ENCODE data around the gene KRT79. TPM values are rescaled to one million over a fixed set of nuclear protein-coding genes. Genes with fewer than 3 reads are reported as not detected.
A peak's percentile ranks its signal among the peaks of the same experiment; 100 is the strongest.

The KRT79 gene
- total and polyA plus RNA-seq, 9 of the 15 experiments (the other 6 are each of a cell fraction or from before 2014, with no cell fraction given), result 0.03 to 2.3 (median 0.23) TPM; not detected in 2

DNA sequence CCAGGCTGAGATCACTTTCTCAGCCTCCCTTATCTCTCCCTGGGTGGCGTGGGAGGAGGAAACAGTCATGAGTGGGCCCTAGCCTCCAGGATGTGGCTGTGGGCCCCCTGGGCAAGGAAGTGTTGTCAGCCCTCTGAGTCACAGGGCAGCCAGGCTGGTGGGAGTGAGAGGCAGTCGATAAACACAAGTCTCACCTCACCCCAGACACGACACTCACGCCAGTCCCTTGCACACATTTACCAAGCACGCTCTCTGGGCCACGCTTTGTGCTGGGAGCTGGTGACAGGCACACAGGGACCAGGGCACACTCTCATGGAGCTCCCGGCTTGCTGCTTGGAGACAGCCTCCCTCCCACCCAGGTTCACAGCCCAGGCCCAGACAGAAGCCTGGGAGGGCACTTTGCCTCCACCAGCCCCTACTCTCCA is 1.9 kb upstream of the KRT79 start (continued):
- TF ChIP-seq ZNF76 (CRISPR knock-in tag; IDR thresholded peaks at IDR 0.05; ENCODE audit: borderline replicate concordance) (no peak), ILK (tag; IDR thresholded peaks at IDR 0.05; ENCODE audit: borderline replicate concordance, low read depth) (no peak), ZC3H11A (IDR thresholded peaks at IDR 0.05; ENCODE audit: low read depth, low read length) (no peak), ZNF384 (IDR thresholded peaks at IDR 0.05; ENCODE audit: low read depth, low read length) (no peak), POLR3A (IDR thresholded peaks at IDR 0.05; ENCODE audit: borderline replicate concordance, extremely low read depth, insufficient read depth, insufficient read length) (no peak), U2AF1 (optimal IDR thresholded peaks at IDR 0.05; ENCODE audit: low read depth, low read length) (no peak), HDAC3 (IDR thresholded peaks at IDR 0.05; ENCODE audit: borderline replicate concordance, partially characterized antibody) (no peak), POLR2A (conservative IDR thresholded peaks at IDR 0.05) (no peak), MXI1 (IDR thresholded peaks at IDR 0.05; ENCODE audit: low read depth, low read length) (no peak), MYNN (IDR thresholded peaks at IDR 0.05) (0 out of 2 replicates have a peak, but pooled peaks have one; percentile 22), MYNN (CRISPR knock-in tag; IDR thresholded peaks at IDR 0.05) (no peak), ZNF263 (CRISPR knock-in tag; IDR thresholded peaks at IDR 0.05; ENCODE audit: borderline replicate concordance) (no peak), ARID1B (IDR thresholded peaks at IDR 0.05) (peak; percentile 75), HDAC8 (tag; IDR thresholded peaks at IDR 0.05) (no peak), ZSCAN29 (IDR thresholded peaks at IDR 0.05) (no peak), NFIX (CRISPR knock-in tag; IDR thresholded peaks at IDR 0.05; ENCODE audit: low read depth) (no peak), RFX5 (IDR thresholded peaks at IDR 0.05; ENCODE audit: low read depth, low read length) (no peak), SAFB (IDR thresholded peaks at IDR 0.05; ENCODE audit: borderline replicate concordance, low read depth, low read length) (0 out of 2 replicates have a peak, but pooled peaks have one; percentile 17), ZNF778 (CRISPR knock-in tag; IDR thresholded peaks at IDR 0.05) (no peak), CSDE1 (IDR thresholded peaks at IDR 0.05) (no peak), ZNF445 (CRISPR knock-in tag; IDR thresholded peaks at IDR 0.05; ENCODE audit: low read depth) (no peak), NFIC (IDR thresholded peaks at IDR 0.05) (no peak; the same call in 1 of the 2 replicates), NCOA6 (IDR thresholded peaks at IDR 0.05) (no peak), HDAC1 (IDR thresholded peaks at IDR 0.05) (peak in 1 of 2 experiments; percentile 50; a peak in 1 of 4 replicates), ZNF282 (CRISPR knock-in tag; IDR thresholded peaks at IDR 0.05) (no peak)
- TF ChIP-seq, protein P1, sequence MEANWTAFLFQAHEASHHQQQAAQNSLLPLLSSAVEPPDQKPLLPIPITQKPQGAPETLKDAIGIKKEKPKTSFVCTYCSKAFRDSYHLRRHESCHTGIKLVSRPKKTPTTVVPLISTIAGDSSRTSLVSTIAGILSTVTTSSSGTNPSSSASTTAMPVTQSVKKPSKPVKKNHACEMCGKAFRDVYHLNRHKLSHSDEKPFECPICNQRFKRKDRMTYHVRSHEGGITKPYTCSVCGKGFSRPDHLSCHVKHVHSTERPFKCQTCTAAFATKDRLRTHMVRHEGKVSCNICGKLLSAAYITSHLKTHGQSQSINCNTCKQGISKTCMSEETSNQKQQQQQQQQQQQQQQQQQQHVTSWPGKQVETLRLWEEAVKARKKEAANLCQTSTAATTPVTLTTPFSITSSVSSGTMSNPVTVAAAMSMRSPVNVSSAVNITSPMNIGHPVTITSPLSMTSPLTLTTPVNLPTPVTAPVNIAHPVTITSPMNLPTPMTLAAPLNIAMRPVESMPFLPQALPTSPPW (CRISPR knock-in tag; IDR thresholded peaks at IDR 0.05), result peak; percentile 43
- TF ChIP-seq, protein P2, sequence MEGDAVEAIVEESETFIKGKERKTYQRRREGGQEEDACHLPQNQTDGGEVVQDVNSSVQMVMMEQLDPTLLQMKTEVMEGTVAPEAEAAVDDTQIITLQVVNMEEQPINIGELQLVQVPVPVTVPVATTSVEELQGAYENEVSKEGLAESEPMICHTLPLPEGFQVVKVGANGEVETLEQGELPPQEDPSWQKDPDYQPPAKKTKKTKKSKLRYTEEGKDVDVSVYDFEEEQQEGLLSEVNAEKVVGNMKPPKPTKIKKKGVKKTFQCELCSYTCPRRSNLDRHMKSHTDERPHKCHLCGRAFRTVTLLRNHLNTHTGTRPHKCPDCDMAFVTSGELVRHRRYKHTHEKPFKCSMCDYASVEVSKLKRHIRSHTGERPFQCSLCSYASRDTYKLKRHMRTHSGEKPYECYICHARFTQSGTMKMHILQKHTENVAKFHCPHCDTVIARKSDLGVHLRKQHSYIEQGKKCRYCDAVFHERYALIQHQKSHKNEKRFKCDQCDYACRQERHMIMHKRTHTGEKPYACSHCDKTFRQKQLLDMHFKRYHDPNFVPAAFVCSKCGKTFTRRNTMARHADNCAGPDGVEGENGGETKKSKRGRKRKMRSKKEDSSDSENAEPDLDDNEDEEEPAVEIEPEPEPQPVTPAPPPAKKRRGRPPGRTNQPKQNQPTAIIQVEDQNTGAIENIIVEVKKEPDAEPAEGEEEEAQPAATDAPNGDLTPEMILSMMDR (IDR thresholded peaks at IDR 0.05 in 2 of 3, conservative IDR thresholded peaks at IDR 0.05 in 1 of 3; ENCODE audit: insufficient read depth in 2 of 3, low read depth in 1 of 3, low read length in 3 of 3), result no peak

Measured in K562 (cell line).